T1000 (cell line): ENCODE data around the gene GPR135.
A peak's percentile ranks its signal among the peaks of the same experiment; 100 is the strongest.

Experiments
- DNase-seq: peaks from one replicate; lab custom pipeline; 2025; ENCODE audit warnings: mixed read lengths; lab: John Stamatoyannopoulos, UW

GPR135 gene, protein sequence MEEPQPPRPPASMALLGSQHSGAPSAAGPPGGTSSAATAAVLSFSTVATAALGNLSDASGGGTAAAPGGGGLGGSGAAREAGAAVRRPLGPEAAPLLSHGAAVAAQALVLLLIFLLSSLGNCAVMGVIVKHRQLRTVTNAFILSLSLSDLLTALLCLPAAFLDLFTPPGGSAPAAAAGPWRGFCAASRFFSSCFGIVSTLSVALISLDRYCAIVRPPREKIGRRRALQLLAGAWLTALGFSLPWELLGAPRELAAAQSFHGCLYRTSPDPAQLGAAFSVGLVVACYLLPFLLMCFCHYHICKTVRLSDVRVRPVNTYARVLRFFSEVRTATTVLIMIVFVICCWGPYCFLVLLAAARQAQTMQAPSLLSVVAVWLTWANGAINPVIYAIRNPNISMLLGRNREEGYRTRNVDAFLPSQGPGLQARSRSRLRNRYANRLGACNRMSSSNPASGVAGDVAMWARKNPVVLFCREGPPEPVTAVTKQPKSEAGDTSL

DNA sequence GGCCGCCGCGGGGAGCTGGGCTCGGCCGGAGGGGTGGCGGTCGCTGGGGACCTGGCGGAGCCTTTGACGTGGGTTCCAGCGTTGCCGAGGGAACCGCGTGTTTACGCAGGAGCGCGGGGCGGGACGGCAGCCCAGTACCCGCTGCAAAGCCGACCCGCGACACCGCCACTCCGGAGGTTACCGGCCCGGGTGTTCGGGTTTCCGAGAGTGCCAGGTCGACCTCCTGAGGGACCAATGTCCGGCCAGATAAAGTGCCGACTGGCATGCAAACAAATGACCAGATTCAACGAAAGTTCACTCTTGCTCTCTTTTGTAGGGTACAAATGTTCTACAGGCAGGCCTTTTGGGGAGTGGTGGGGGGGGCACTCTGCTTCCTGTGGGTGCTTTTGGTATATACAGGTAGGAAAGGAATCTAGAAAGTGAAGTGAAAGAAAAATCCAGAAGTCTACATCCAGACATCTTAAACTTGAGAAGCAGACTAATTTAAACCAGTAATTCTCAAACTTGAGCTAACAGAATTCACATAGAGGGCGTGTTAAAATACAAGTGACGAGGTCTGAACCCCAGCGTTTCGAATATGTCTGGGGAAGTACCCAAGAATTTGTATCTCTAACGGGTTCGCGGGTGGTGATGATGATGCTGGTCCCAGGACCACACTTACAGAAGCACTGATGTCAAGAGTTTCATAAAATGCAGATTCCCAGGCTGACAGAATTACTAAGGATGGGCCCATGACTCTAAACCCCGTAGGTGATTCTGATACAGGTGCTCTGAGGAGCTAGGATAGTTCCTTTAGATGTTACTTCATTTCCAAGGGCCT lies at the start of gene GPR135:
Gene GPR135 (minus strand): TSS at position 65 of the 820 bp plus-strand sequence. CDS start 154 bp downstream, outside the sequence.
- DNase-seq, result no peak

- DNase-seq, result no peak
Measured at GRCh38 chr14:59511916-59512575, 46.9 kb upstream of the GPR135 start.

DNA sequence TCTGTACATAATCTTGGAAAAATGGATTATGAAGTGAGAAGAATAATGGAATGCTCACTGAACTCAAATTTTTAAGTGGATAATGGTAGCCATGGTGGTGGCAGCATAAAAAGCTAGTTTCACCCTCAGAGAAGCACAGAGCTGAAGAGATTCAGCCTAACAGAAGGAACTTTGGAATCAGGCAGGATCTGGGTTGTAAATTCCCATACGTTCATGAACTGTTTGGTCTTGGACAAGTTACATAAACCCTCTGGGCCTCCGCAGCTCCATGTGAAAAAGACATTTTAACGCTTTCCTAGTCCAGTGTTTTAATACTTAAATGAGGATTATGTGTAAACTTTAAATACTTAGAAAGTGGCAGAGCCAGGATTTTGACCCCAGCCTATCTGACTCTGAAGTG lies 45.8 kb upstream of the GPR135 start:
- DNase-seq, result no peak

GRCh38 chr14:59510001-59510400 lies 44.8 kb upstream of the GPR135 start:
- no peak for DNase-seq

DNA sequence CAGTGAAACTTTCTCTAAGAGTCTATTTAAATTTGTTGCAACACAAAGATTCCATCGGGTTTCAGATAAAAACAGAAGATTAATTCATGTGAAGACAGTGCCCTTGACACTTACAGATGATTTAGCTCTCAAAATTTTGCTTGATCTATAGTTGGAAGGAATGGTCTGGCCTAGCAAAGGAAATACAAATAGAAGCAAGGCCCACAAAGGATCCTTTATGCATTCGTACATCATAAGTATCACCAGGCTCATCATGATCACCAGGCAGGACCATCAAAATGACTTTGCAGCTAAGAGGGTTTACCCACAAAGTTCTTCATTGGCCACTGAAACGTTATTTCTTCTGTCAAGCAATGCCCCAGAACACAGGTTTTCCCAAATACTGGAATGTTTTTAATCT lies 43.9 kb upstream of the GPR135 start:
- DNase-seq, result no peak

- DNase-seq, result no peak
Measured at GRCh38 chr14:59507752-59508103, 42.5 kb upstream of the GPR135 start.

GRCh38 chr14:59507063-59507751 lies 42.0 kb upstream of the GPR135 start:
- DNase-seq, result peak; percentile 28

DNA sequence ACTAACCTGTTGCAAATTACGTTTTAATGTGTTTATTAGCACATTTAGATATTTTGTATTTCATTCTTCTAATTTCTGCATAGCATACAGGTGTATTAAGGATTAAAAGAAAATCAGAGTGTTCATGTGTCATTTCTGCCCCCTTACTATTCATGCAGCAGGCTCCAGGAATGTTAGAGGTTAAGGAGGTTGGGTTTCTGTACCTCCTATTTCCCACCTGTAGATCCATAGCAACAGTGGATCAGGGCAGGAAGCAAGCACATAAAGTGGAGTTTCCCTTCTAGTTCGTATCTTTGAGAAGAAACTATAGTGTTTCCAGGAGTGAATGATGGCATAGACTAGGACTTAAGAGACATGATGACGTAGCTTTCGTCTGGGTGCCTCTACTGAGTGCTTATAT lies 38.1 kb upstream of the GPR135 start:
- no peak for DNase-seq

DNA sequence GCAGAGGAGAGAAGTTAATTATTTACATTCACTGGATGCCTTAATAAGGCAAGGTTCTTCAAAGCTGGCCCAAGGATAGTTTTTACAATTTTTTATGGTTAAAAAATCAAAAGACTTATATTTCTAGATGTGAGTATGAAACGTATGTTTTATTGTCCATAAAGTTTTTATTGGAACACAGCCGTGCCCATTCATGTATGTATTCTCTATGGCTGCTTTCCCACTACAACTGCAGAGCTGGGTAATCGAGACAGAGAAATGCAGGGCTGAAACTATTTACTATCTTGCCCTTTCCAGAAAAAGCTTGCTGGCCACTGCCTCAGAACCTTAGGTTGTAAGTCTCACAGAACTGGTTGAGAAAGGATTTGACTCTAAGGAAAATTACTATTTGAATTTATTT lies 35.6 kb upstream of the GPR135 start:
- no peak for DNase-seq

- no peak for DNase-seq
Measured at GRCh38 chr14:59492384-59492783, 27.2 kb upstream of the GPR135 start.

DNA sequence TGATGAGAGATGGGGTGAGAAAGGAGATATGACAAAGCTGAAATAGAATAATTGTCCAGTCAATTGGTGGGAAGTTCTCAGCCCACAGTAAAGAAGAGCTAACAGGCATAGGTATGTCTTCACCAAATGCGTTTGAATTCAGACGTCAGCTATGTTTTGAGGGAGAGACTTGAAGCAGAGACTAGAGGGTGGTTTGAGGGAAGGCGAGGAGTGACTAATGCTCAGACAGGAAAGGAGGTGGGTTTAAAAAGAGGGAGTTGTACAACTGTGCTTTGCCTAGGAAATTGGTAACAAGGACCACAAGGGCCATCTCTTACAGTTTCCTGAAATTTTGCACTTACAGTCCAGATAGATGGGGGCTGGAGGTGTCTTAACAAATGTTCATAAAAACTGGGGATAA lies 25.6 kb upstream of the GPR135 start:
- no peak for DNase-seq

DNA sequence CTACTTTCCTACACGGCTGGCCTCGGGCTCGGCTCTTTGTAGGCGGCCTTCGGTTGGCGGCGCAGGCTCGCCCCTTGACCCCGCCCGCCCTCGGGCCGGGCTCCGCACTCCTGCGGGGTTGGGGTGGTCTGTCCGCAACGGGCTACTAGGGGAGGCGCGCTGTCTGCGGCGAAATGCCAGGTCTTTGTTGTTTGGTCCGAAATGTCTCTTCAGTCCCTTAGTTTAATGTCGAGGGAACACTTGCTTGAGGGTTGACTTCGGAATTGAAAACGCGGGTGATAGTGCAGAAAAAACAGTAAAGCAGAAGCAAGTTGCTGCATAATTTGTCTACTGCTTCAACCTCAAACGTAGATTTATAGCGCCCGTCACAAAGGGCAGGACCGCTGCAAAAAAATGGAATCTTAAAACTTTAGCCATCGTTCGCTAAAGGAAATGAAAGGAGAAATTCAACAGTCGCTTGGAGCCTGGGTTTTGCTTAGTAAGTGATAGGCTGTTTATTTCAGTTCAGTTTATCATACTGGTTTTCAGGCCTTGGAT lies 19.5 kb upstream of the GPR135 start:
- DNase-seq, result no peak

DNA sequence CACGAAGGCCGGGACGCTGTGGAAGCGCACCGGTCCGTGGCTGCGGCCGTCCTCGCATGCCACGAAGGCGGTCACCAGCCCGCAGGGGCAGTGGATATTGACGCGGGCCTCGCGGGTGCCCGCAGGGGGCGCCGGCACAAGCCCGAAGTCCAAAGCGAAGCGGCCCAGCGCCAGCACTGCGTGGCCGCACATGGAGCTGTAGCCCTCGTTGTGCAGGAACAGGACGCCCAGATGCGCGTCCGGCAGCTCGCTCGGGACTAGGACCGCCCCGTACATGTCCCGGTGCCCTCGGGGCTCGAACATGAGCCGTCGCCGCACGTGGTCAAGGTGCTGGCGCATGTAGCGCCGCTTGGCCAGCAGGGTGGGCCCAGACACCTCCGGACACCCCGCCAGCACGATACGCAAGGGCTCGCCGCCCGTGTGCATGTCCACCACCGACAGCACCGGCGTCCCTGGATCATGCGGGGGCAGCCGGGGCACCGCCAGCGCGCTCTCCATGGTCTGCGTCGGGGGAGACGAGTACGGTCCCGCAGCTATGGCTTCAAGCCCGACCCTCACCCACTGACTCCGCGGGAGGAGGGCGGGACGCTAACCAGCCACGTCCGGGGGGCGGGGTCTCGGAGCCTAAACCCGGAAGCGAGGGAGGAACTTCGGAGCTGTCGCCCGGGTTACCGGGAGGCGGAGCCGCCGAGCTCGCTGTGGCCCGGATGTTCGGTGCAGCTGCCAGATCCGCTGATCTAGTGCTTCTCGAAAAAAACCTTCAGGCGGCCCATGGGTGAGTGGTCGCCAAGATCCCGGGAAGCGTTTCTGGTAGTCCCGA lies 18.8 kb upstream of the GPR135 start, which contains the start of the genes JKAMP and L3HYPDH:
Gene JKAMP (plus strand): TSS at position 699 of the 820 bp plus-strand sequence. CDS start 73 bp downstream, at position 772.
Gene L3HYPDH (minus strand): TSS at position 590 of the 820 bp plus-strand sequence. CDS start 92 bp downstream, at position 498.
- peak; percentile 92 for DNase-seq

GRCh38 chr14:59483363-59483762 lies 18.2 kb upstream of the GPR135 start:
- DNase-seq, result peak; percentile 3

DNA sequence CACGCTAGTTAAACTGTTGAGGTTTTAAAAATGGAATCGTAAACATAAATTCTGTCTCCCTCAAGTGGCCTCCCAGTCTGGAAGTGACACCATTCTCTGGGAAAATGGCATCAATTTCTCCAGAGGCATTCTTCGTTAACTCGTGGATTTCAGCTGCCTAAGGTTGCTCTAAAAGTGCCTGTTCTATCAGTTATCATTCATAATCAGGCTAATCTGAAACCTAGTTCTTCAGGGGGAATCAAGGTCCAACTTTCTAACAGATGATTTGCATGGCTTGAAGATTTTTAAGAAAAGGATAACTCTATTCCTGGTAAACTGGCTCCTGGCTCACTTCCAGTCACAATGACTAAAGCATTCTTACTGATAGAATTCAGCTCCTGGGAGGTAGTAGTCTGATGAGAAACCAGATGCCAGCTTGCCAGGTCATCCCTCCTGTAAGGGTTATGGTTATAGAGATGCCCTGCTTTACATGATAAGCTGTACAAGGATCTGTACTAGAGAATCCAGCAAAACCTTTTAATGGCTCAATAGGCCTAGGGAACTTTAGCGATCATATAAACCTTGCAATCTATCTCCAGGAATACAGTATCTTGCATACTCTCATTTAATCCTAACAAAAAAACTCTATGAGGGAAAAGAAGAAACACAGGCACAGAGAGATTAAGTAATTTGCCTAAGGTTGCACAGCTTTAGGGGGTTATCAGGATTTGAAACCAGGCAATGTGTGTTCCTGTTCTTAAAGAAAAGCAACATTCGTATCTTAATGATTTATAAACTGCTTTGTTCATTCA lies 17.6 kb upstream of the GPR135 start:
- peak; percentile 66 for DNase-seq

- no peak for DNase-seq
Measured at GRCh38 chr14:59481871-59482540, 16.8 kb upstream of the GPR135 start.

DNA sequence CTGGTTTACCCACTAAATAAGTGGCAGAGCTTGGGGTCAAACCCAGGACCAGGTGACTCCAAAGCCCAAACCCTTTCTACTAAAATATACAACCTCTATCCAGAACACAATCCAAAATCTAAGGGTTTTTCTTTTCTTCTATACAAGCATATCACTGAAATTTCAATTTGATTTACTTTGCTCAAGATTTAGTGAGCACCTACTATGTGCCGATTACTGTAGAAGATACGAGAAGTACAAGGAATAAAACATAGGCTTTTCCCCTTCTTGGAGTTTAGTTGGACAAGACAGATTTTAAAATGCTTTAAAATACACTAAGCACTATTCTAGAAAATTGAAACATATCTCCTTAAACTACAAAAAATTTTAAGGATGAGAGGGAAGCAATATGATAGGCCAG lies 16.2 kb upstream of the GPR135 start:
- no peak for DNase-seq

DNA sequence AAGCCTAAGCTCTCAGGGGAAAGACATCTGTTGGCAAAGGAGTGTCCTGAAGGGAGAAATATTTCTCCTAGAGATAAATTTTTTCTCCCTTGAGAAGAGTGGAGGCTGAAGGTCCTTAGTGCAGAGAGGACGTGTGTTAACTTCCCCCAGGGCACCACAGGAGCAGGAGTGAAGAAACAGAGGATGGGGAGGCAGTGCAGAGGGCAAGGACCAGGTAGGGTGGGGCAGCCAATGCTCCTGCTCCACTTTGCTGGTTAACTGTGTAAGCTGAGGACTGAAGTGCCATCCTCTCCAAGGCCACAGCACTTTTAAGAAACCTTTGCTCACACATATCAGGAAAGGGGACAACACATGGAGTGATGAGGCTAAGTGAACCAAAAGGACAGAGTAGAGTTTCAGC lies 15.0 kb upstream of the GPR135 start:
- no peak for DNase-seq

GRCh38 chr14:59478540-59478939 lies 13.4 kb upstream of the GPR135 start:
- DNase-seq, result no peak
